Hepatocyte (in vitro differentiated cells): ENCODE results near the gene GALR2.

Experiments
- EZH2 ChIP-seq: fragments of 200-600 bp; sonication (generic); IDR thresholded peaks from 2 replicates; pipeline ENCODE4 v1.6.1; 2016; ENCODE audit warnings: antibody characterized with exemption, mild to moderate bottlenecking, borderline replicate concordance
- EZH2phosphoT487 ChIP-seq: fragments of 200-600 bp; sonication (generic); IDR thresholded peaks from one replicate; pipeline ENCODE4 v1.6.1; 2018; ENCODE audit warnings: antibody characterized with exemption, mild to moderate bottlenecking, low read depth, moderate library complexity; ENCODE audit not compliant: unreplicated experiment, severe bottlenecking
- TF ChIP-seq, protein P1 (sequence below): fragments of 200-600 bp; sonication (generic); IDR thresholded peaks from 2 replicates; pipeline ENCODE4 v1.5.1; 2016; ENCODE audit warnings: antibody characterized with exemption, mild to moderate bottlenecking; ENCODE audit not compliant: poor library complexity

DNA sequence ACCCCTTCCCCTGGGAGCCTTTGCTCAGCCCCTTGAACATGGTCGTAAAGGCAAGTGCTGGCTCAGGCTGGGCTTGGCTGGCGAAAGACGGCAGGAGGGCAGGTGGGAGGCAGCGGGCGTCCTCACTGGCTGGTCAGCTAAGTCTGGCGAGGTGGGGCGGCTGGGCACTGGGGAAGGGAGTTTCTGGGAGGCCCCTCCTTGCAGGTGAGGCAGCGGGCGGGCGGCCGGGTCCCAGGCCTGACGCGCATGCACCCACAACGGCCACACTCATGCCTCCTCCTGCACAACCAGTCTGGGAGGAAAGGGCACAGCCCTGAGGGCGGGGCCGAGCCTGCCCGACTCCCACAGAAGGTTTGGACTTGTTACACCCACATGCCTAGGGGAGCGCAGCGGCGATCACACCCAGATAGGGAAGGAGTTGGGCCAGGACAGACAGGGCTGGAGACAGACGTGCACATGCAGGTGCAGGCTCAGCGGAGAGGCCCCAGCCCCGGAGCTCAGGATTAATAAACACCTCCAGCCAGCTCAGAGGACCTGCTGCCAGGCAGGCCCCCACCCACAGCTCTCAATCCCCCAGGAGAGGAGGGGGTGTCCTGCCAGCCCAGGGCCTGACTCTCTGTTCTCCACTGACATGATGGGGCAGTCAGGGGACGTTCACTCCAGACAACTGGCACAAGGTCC is 47.3 kb upstream of the GALR2 start, which contains the start of gene EVPL:
- TF ChIP-seq EZH2 (no peak), EZH2phosphoT487 (no peak)
- TF ChIP-seq, protein P1, sequence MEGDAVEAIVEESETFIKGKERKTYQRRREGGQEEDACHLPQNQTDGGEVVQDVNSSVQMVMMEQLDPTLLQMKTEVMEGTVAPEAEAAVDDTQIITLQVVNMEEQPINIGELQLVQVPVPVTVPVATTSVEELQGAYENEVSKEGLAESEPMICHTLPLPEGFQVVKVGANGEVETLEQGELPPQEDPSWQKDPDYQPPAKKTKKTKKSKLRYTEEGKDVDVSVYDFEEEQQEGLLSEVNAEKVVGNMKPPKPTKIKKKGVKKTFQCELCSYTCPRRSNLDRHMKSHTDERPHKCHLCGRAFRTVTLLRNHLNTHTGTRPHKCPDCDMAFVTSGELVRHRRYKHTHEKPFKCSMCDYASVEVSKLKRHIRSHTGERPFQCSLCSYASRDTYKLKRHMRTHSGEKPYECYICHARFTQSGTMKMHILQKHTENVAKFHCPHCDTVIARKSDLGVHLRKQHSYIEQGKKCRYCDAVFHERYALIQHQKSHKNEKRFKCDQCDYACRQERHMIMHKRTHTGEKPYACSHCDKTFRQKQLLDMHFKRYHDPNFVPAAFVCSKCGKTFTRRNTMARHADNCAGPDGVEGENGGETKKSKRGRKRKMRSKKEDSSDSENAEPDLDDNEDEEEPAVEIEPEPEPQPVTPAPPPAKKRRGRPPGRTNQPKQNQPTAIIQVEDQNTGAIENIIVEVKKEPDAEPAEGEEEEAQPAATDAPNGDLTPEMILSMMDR, result no peak
